Measurements from ENCODE around the gene EXOC4.
"Not testable (repeated sequence)": the region's sequence is repeated elsewhere in the genome, so short reads cannot be mapped to it uniquely, and the experiment has no call there.

Gene EXOC4

GRCh38 chr7:133977409-133978274 is 724.8 kb downstream of the EXOC4 start:
- Histone ChIP-seq H3K4me3 (ENCODE audit: low read depth in 1 of 5, low read length in 5 of 5) (no peak overlapping the region), H3K4me1 (ENCODE audit: control insufficient read depth in 5 of 5, insufficient read depth in 5 of 5, low read length in 5 of 5) (peaks cover 0 to 6% (median 0%) of the 10 kb centered on the region in 5 donors), H3K36me3 (ENCODE audit: control insufficient read depth in 5 of 5, insufficient read depth in 5 of 5, low read length in 5 of 5) (no peaks in the 10 kb centered on the region), H3K27me3 (ENCODE audit: control insufficient read depth in 5 of 5, insufficient read depth in 4 of 5, low read length in 5 of 5) (no peaks in the 10 kb centered on the region), H3K9ac (ENCODE audit: low read length in 5 of 5) (no peak overlapping the region), H3K27ac (ENCODE audit: low read depth, low read length) (no peak overlapping the region), H3K9me3 (ENCODE audit: control insufficient read depth in 5 of 5, low read length in 5 of 5) (no peaks in the 10 kb centered on the region)

- H3K27ac ChIP-seq (ENCODE audit: low read depth, low read length) = no peak overlapping the region
- H3K4me3 ChIP-seq (ENCODE audit: low read depth in 1 of 5, low read length in 5 of 5) = no peak overlapping the region
- no peaks in the 10 kb centered on the region for H3K36me3 ChIP-seq (ENCODE audit: control insufficient read depth in 5 of 5, insufficient read depth in 5 of 5, low read length in 5 of 5)
- no peaks in the 10 kb centered on the region for H3K9me3 ChIP-seq (ENCODE audit: control insufficient read depth in 5 of 5, low read length in 5 of 5)
- no peak overlapping the region for H3K9ac ChIP-seq (ENCODE audit: low read length in 5 of 5)
- H3K27me3 ChIP-seq (ENCODE audit: control insufficient read depth in 5 of 5, insufficient read depth in 4 of 5, low read length in 5 of 5) = no peaks in the 10 kb centered on the region
- peaks cover 0 to 6% (median 0%) of the 10 kb centered on the region in 5 donors for H3K4me1 ChIP-seq (ENCODE audit: control insufficient read depth in 5 of 5, insufficient read depth in 5 of 5, low read length in 5 of 5)
Observed at GRCh38 chr7:133978502-133979295, 725.8 kb downstream of the EXOC4 start.

- no peaks in the 10 kb centered on the region for H3K36me3 ChIP-seq (ENCODE audit: control insufficient read depth in 5 of 5, insufficient read depth in 5 of 5, low read length in 5 of 5)
Observed at GRCh38 chr7:133980804-133981203, 727.9 kb downstream of the EXOC4 start.

GRCh38 chr7:133983685-133984419 is 731.0 kb downstream of the EXOC4 start:
- H3K9me3 ChIP-seq (ENCODE audit: control insufficient read depth in 5 of 5, low read length in 5 of 5) = no peaks in the 10 kb centered on the region
- no peak overlapping the region for H3K9ac ChIP-seq (ENCODE audit: low read length in 5 of 5)
- H3K4me1 ChIP-seq (ENCODE audit: control insufficient read depth in 5 of 5, insufficient read depth in 5 of 5, low read length in 5 of 5) = no peaks in the 10 kb centered on the region
- no peaks in the 10 kb centered on the region for H3K36me3 ChIP-seq (ENCODE audit: control insufficient read depth in 5 of 5, insufficient read depth in 5 of 5, low read length in 5 of 5)
- H3K4me3 ChIP-seq (ENCODE audit: low read depth in 1 of 5, low read length in 5 of 5) = no peak overlapping the region
- no peaks in the 10 kb centered on the region for H3K27me3 ChIP-seq (ENCODE audit: control insufficient read depth in 5 of 5, insufficient read depth in 4 of 5, low read length in 5 of 5)
- no peak overlapping the region for H3K27ac ChIP-seq (ENCODE audit: low read depth, low read length)

More at GRCh38 chr7:133980804-133981203, 727.9 kb downstream of the EXOC4 start:
- no peak overlapping the region for H3K9ac ChIP-seq (ENCODE audit: low read length in 5 of 5)
- H3K27me3 ChIP-seq (ENCODE audit: control insufficient read depth in 5 of 5, insufficient read depth in 4 of 5, low read length in 5 of 5) = no peaks in the 10 kb centered on the region
- no peak overlapping the region for H3K4me3 ChIP-seq (ENCODE audit: low read depth in 1 of 5, low read length in 5 of 5)
- H3K9me3 ChIP-seq (ENCODE audit: control insufficient read depth in 5 of 5, low read length in 5 of 5) = no peaks in the 10 kb centered on the region
- peaks cover 0 to 6% (median 0%) of the 10 kb centered on the region in 5 donors for H3K4me1 ChIP-seq (ENCODE audit: control insufficient read depth in 5 of 5, insufficient read depth in 5 of 5, low read length in 5 of 5)
- no peak overlapping the region for H3K27ac ChIP-seq (ENCODE audit: low read depth, low read length)

GRCh38 chr7:133985300-133985699 is 732.4 kb downstream of the EXOC4 start:
- Histone ChIP-seq H3K4me1 (ENCODE audit: control insufficient read depth in 5 of 5, insufficient read depth in 5 of 5, low read length in 5 of 5) (no peaks in the 10 kb centered on the region), H3K4me3 (ENCODE audit: low read depth in 1 of 5, low read length in 5 of 5) (no peak overlapping the region), H3K9ac (ENCODE audit: low read length in 5 of 5) (no peak overlapping the region), H3K27ac (ENCODE audit: low read depth, low read length) (no peak overlapping the region), H3K36me3 (ENCODE audit: control insufficient read depth in 5 of 5, insufficient read depth in 5 of 5, low read length in 5 of 5) (no peaks in the 10 kb centered on the region), H3K27me3 (ENCODE audit: control insufficient read depth in 5 of 5, insufficient read depth in 4 of 5, low read length in 5 of 5) (no peaks in the 10 kb centered on the region), H3K9me3 (ENCODE audit: control insufficient read depth in 5 of 5, low read length in 5 of 5) (no peaks in the 10 kb centered on the region)

- Histone ChIP-seq H3K27ac (ENCODE audit: low read depth, low read length) (no peak overlapping the region), H3K9ac (ENCODE audit: low read length in 5 of 5) (no peak overlapping the region)
Observed at GRCh38 chr7:133987582-133987981, 734.7 kb downstream of the EXOC4 start.

GRCh38 chr7:133993547-133993946 is 740.7 kb downstream of the EXOC4 start:
- Histone ChIP-seq H3K27me3 (ENCODE audit: control insufficient read depth in 5 of 5, insufficient read depth in 4 of 5, low read length in 5 of 5) (no peaks in the 10 kb centered on the region), H3K9ac (ENCODE audit: low read length in 5 of 5) (no peak overlapping the region), H3K9me3 (ENCODE audit: control insufficient read depth in 5 of 5, low read length in 5 of 5) (no peaks in the 10 kb centered on the region)

More at GRCh38 chr7:133987582-133987981, 734.7 kb downstream of the EXOC4 start:
- Histone ChIP-seq H3K27me3 (ENCODE audit: control insufficient read depth in 5 of 5, insufficient read depth in 4 of 5, low read length in 5 of 5) (no peaks in the 10 kb centered on the region), H3K9me3 (ENCODE audit: control insufficient read depth in 5 of 5, low read length in 5 of 5) (no peaks in the 10 kb centered on the region), H3K4me3 (ENCODE audit: low read depth in 1 of 5, low read length in 5 of 5) (no peak overlapping the region), H3K36me3 (ENCODE audit: control insufficient read depth in 5 of 5, insufficient read depth in 5 of 5, low read length in 5 of 5) (no peaks in the 10 kb centered on the region), H3K4me1 (ENCODE audit: control insufficient read depth in 5 of 5, insufficient read depth in 5 of 5, low read length in 5 of 5) (no peaks in the 10 kb centered on the region)

GRCh38 chr7:133994100-133994499 is 741.2 kb downstream of the EXOC4 start:
- peaks cover 0 to 11% (median 8%) of the 10 kb centered on the region in 5 donors for H3K36me3 ChIP-seq (ENCODE audit: control insufficient read depth in 5 of 5, insufficient read depth in 5 of 5, low read length in 5 of 5)
- not testable (repeated sequence) for H3K27me3 ChIP-seq (ENCODE audit: control insufficient read depth in 5 of 5, insufficient read depth in 4 of 5, low read length in 5 of 5); H3K27ac ChIP-seq (ENCODE audit: low read depth, low read length); H3K9ac ChIP-seq (ENCODE audit: low read length in 5 of 5); H3K9me3 ChIP-seq (ENCODE audit: control insufficient read depth in 5 of 5, low read length in 5 of 5); H3K4me3 ChIP-seq (ENCODE audit: low read depth in 1 of 5, low read length in 5 of 5); H3K4me1 ChIP-seq (ENCODE audit: control insufficient read depth in 5 of 5, insufficient read depth in 5 of 5, low read length in 5 of 5)

More at GRCh38 chr7:133993547-133993946, 740.7 kb downstream of the EXOC4 start:
- Histone ChIP-seq H3K36me3 (ENCODE audit: control insufficient read depth in 5 of 5, insufficient read depth in 5 of 5, low read length in 5 of 5) (peaks cover 0 to 11% (median 3%) of the 10 kb centered on the region in 5 donors), H3K4me3 (ENCODE audit: low read depth in 1 of 5, low read length in 5 of 5) (no peak overlapping the region), H3K27ac (ENCODE audit: low read depth, low read length) (no peak overlapping the region), H3K4me1 (ENCODE audit: control insufficient read depth in 5 of 5, insufficient read depth in 5 of 5, low read length in 5 of 5) (no peaks in the 10 kb centered on the region)

- Histone ChIP-seq H3K27me3 (ENCODE audit: control insufficient read depth in 5 of 5, insufficient read depth in 4 of 5, low read length in 5 of 5) (no peaks in the 10 kb centered on the region), H3K9ac (ENCODE audit: low read length in 5 of 5) (no peak overlapping the region), H3K36me3 (ENCODE audit: control insufficient read depth in 5 of 5, insufficient read depth in 5 of 5, low read length in 5 of 5) (peaks cover 0 to 13% (median 10%) of the 10 kb centered on the region in 5 donors), H3K27ac (ENCODE audit: low read depth, low read length) (no peak overlapping the region), H3K4me1 (ENCODE audit: control insufficient read depth in 5 of 5, insufficient read depth in 5 of 5, low read length in 5 of 5) (no peaks in the 10 kb centered on the region), H3K9me3 (ENCODE audit: control insufficient read depth in 5 of 5, low read length in 5 of 5) (no peaks in the 10 kb centered on the region), H3K4me3 (ENCODE audit: low read depth in 1 of 5, low read length in 5 of 5) (no peak overlapping the region)
Observed at GRCh38 chr7:133997463-133997862, 744.6 kb downstream of the EXOC4 start.

Data from subcutaneous abdominal adipose tissue (tissue), 5 donors.